Embryonic facial prominence (tissue), 1 donor: ENCODE results near the gene RAP1GAP2.
"Not testable (repeated sequence)": the region's sequence is repeated elsewhere in the genome, so short reads cannot be mapped to it uniquely, and the experiment has no call there.

Source experiments
- DNase-seq: peaks from one replicate; pipeline ENCODE4 v3.0.0-alpha.2; 2016; ENCODE audit errors: extremely low spot score

RAP1GAP2 gene

DNA sequence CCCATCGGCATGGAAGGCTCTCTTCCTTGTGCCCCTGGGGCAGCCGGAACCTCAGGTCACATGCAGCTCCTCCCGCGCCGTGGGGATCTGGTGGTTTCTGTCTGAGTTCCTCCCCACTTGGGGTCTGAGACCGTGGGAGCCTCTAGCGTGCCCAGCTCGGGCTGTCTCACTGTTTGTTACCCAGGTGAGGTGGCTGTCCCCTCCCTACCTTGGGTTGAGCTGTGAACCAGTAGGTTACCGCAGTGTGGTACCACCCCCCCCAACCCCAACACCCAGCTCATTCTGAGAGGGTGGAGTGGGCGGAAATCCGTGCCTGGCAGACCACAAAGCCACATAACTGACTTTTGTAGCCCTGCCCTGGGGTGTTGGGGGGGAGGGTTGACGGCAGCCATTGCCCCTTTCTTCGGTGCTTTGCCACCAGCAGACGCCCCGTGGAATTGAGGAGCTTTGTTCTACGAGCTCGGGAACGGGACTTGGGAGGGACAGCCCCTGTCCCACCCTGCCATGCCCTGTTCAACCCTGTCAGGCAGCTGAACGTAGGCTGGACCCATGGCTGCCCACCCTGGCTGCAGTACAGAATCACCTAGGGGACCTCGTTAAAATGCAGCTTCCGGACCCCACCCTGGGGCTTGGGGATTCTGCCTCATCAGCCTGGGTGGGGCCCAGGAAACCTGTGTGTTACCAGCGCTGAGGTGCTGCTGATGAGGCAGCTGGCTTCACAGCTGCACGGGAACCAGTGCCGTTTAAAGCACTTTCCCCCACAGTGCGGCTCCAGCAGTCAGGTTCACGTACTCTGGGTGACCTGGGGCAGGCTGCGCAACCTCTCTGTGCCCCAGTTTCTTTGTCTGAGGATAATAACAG lies 18.5 kb downstream of the RAP1GAP2 start:
- no peak for DNase-seq

DNA sequence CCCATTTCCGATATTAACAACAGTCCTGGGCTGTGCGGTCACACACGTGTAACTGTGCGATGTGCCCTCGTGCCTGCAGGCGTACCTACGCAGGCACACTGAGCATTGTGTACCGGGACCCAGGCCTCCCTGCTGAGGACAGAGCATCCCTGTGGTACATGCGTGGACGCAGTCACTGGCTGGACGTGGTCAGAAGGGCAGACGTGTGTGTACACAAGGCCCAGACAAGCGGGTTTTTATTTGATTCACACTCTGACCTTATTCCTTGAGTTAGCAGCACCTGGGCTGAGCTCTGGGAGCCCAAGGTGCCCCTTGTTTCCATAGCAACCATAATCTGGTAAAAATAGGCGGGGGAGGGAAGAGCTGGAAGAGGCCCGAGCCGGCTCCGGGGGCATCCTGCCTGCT lies 19.5 kb downstream of the RAP1GAP2 start:
- DNase-seq: no peak

DNA sequence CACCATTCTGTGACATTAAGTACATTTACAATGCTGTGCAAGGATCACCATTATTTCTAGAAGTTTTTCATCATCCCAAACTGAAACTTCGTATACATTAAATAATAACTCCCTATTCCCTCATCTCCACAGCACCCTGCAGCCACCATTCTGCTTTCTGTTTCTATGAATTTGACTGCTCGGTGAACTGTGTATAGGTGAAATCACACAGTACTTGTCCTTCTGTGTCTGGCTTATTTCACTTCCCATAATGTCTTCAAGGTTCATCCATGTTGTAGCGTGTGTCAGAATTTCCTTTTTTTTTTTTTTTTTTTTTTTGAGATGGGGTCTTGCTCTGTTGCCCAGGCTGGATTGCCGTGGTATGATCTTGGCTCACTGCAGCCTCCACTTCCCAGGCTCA lies 20.4 kb downstream of the RAP1GAP2 start:
- DNase-seq: no peak

DNA sequence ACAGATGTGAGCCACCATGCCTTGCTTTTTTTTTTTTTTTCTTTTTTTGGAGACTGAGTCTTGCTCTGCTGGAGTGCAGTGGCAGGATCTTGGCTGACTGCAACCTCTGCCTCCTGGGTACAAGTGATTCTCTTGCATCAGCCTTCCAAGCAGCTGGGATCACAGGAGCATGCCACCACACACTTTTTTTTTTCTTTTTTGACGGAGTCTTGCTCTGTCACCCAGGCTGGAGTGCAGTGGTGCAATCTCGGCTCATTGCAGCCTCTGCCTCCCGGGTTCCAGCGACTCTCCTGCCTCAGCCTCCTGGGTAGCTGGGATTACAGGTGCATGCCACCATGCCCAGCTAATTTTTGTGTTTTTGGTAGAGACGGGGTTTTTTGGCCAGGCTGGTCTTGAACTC lies 23.1 kb downstream of the RAP1GAP2 start:
- DNase-seq: not testable (repeated sequence)

GRCh38 chr17:2819921-2820501 lies 23.8 kb downstream of the RAP1GAP2 start:
- no peak for DNase-seq

- no peak for DNase-seq
Observed at GRCh38 chr17:2821868-2822267, 25.6 kb downstream of the RAP1GAP2 start.

DNA sequence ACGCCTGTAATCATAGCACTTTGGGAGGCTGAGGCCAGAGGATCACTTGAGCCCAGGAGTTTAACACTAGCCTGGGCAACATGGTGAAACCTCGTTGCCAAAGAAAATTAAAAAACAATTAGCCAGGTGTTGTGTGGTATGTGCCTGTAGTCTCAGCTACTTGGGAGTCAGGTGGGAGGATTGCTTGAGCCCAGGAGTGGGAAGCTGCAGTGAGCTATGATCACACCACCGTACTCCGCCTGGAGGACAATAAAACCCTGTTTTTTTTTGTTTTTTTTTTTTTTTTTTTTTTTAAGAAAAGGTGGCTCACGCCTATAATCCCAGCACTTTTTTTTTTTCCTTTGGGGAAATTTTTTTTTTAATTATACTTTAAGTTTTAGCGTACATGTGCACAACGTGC lies 26.1 kb downstream of the RAP1GAP2 start:
- no peak for DNase-seq

- DNase-seq: no peak
Observed at GRCh38 chr17:2825253-2825970, 29.2 kb downstream of the RAP1GAP2 start.

- DNase-seq: no peak
Observed at GRCh38 chr17:2828397-2829038, 32.3 kb downstream of the RAP1GAP2 start.

GRCh38 chr17:2830678-2831077 lies 34.4 kb downstream of the RAP1GAP2 start:
- no peak for DNase-seq

- no peak for DNase-seq
Observed at GRCh38 chr17:2835780-2836179, 39.5 kb downstream of the RAP1GAP2 start.

DNA sequence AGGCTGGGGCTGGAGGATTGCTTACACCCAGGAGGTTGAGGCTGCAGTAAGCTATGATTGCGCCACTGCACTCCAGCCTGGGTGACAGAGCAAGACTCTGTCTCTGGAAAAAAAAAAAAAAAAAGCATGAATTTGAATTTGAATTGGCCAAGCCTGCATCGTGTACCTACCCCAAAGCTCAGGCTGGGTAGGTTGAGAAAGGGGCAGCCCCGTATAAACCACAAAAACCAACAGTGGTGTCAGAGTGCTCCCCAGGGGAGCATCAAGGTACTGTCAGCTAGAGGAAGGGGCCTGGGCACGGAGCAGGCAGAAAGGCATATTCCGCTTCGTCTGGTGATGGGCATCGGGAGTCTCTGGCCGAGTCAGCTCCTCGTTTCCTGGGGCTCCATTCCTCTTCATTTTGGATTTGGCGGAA lies 40.9 kb downstream of the RAP1GAP2 start:
- DNase-seq: no peak

DNA sequence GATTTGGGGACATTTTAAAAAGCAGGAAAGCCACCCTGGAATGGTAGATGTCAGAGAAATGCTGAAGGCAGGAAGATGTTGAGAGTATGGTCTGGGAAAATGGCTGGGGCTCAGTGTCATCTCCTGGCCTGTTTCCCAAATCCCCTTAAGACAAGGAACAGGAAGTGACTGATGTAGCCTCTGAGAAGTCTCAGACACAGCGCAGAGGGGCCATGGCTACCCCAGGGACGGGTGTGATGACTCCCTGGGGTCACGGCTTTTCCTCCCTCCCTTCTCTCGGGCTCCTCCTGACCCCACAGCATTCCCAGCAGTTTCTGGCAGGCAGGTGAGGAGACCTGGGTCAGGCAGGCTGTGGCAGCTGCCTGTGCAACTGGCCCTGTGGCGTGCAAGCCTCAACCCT lies 45.4 kb downstream of the RAP1GAP2 start:
- DNase-seq: no peak

DNA sequence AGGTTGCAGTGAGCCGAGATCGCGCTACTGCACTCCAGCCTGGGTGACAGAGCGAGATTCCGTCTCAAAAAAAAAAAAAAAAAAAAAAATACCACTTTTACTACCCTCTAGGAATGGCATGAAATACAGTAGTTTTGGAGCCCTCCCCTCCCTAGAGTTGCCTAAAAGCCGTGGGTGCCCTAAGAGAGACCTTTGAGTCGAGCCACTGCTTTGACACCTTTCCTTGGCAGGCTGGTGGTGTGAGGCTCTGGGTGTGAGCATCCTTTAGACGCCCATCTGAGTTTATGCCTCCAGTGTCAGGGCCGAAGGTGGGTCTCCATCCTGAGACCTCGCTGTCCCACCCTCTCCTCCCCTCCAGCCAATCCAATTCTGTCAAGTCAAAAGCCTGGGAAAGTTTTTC lies 46.2 kb downstream of the RAP1GAP2 start:
- DNase-seq: no peak

DNA sequence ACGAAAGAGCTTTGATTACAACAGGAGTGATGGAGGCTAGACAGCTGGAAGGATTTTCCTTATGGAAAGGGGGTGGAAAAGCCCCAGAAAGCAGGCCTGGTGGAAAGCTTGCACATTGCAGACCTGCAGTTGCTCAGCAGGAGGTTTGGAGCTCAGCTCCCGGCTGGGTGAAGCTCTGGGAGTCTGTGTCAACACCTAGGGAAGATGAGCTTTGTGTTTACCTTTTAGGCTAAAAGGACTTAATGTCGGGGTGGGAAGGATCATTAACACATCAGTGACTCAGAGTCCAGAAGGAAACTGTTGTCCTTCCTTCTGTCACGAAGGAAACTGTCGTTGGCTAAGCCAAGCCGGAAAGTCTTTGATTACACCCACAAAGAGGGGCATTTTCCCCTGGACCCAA lies 48.2 kb downstream of the RAP1GAP2 start:
- DNase-seq: no peak

GRCh38 chr17:2847381-2848333 lies 51.4 kb downstream of the RAP1GAP2 start:
- no peak for DNase-seq

DNA sequence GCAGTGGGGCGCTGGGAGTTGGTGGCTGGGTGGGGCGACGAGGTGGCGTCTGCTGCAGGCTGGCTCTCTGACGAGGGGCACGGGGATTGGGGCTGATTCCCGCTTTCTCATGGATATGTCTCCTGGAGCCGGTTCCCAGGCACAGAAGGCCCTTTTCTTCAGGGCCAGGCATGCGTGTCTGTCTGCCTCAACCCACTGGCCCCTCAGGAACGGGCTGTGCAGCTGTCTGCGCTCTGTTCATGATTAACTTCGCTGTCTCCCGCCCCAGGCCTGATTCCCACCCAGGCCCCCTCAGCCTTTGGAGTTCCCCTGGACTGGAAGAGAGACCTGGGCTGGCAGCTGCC lies 53.1 kb downstream of the RAP1GAP2 start:
- DNase-seq: no peak

DNA sequence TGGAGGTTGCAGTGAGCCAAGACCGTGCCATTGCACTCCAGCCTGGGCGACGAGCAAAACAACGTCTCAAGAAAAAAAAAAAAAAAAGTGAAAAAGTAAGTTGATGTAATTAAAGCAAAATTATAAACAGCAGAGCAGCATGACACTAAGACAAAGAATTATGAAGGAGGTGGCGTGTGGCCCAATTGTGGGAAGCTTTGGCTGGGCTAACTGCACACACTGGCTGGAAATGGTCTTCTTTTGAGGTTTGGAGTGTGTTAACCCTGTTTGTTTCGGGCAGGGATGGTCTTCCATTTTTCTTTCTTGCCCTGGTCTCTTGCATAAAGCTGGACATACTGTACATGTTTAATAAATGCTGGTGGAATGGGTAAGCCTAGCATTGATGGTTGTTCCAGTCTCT lies 54.8 kb downstream of the RAP1GAP2 start:
- no peak for DNase-seq

DNA sequence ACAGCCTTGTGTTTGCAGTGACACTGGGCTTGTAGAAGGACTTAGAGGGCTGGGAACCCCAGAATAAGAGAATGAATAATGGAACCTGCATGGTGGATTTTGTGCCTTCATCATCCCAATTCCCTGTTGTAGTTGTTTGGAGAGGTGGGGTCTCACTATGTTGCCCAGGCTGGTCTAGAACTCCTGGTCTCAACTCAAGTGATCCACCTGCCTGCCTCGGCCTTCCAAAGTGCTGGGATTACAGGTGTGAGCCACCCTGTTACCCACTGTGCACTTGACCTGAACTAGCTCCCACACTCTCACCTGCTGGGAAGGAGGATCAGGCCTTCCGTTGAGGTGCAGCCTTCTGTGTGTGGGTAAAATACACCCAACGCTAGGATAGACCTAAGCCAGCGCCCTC lies 55.4 kb downstream of the RAP1GAP2 start:
- DNase-seq: no peak

- DNase-seq: no peak
Observed at GRCh38 chr17:2852221-2852620, 56.0 kb downstream of the RAP1GAP2 start.

GRCh38 chr17:2852729-2853282 lies 56.6 kb downstream of the RAP1GAP2 start:
- no peak for DNase-seq
